ENCODE measurements around the gene LRRC18.

The LRRC18 gene

DNA sequence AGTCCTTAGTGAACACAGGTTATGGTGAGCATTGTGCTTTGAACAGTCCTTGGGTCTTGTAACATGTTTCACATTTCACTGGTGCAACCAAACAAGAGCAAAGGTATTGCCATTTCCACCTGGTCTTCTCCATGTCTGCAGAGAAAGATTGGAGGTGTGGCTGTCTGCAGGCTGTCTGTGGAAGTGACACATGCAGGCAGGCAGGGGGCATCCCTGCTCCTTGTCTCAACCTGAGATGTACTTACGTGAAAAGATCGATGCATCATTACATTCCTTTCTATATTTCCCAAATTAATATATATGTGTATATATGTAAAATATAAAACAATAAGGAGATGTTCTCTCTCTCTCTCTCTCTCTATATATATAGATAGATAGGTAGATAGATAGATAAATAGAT, 54.3 kb downstream of the LRRC18 start:
- DNase-seq (ENCODE audit: extremely low spot score, insufficient read length, low read depth) (no peak), FAIRE-seq (no peak)

GRCh38 chr10:48884179-48885045, 55.2 kb downstream of the LRRC18 start:
- FAIRE-seq, result no peak
- DNase-seq (ENCODE audit: extremely low spot score, insufficient read length, low read depth), result no peak

DNA sequence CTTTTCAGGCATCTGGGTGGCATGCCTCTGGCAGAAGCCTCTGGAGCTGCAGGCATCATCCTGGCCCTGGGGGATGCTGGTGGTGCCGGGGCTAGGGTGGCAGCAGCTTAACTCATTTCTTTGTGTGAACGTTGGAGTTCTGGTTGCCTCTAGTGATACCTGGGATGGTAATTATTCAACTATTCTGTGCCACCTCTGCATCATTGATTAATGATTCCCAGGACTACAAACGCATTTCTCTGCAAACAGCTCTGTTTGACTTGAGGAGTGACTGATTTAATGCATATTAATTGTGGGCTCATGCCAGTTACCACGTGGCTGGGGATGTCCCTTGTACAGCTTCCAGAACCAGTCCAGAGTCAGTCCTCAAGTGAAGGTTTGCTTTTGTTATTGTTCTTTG, 55.9 kb downstream of the LRRC18 start:
- FAIRE-seq, result no peak

DNA sequence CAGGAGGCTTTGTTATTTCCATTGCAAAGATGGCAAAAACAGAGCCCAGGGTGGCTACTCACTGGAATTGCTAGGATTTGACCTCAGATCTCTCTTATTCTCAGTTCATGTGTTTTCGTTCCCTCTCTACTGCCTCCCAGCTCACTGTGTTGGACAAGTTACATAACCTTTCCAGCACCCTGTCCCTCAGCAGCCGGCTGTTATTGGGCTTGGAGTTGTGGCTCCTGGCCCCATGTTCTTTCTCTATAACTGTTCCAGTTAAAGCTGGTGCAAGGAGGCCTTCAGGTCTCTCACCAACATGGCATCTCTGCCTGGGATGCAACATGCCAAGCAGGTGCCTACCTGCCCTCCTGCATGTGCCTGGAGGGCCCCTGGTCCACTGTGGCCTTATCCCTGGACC, 56.8 kb downstream of the LRRC18 start:
- DNase-seq (ENCODE audit: extremely low spot score, insufficient read length, low read depth) (no peak), FAIRE-seq (no peak)

More for the DNA sequence above, 55.9 kb downstream of the LRRC18 start:
- DNase-seq (ENCODE audit: extremely low spot score, insufficient read length, low read depth), result no peak

- FAIRE-seq, result no peak
- no peak for DNase-seq (ENCODE audit: extremely low spot score, insufficient read length, low read depth)
These were observed 57.7 kb downstream of the LRRC18 start for GRCh38 chr10:48881937-48882336.

DNA sequence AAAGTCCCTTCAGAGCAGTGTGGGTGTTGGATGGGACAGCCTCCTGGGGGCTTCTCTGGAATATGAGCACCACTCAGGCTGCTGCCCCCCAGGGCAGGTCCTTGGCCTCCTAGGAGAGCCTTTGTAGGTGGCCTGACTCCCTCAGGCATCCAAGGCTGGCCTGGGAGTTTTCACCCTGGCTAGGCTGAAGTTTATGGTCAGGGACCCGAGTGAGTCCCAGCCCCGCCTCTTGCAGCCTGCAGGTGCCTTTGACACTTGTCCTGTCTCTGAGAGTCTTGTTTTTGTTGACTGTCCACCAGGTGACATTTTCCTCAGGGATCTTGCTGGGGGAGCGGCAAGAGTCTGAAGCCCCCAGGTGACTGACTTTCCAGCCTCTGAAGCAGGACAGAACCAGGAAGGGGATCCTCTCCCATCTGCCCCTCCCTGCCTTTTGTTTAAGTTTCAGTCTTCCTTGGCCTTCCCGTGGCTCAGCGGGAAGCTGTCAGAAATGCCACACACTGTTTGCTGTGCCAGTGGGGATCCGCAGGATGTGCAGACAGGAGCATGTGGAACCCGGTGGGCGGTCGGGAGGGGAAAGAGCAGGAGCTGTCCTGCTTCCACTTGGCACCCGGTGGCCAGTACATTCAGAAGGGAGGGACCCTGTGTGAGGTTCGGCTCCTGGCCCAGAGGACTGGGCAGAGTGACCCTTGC, 59.5 kb downstream of the LRRC18 start:
- DNase-seq (ENCODE audit: extremely low spot score, insufficient read length, low read depth), result no peak
- no peak for FAIRE-seq

DNA sequence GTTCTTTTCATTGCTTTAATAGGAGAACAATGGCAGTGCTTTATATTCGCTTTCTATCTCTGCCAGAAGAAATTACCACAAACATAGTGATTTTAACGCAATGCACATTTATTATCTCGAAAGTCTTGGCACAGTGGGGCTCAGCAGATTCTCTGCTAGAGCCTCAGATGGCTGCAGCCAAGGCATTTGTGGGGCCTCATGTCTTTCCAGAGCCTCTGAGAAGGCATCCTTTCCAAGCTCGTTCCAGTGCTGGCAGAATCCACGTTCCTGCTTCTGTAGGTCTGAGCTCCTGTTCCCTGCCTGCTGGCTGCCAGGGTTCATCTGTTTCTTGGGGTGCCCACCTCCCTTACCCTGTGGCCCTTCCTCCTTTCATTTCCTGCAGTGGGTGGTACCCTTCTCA, 60.2 kb downstream of the LRRC18 start:
- DNase-seq (ENCODE audit: extremely low spot score, insufficient read length, low read depth) (no peak), FAIRE-seq (no peak)

GRCh38 chr10:48878091-48878490, 61.5 kb downstream of the LRRC18 start:
- FAIRE-seq (no peak), DNase-seq (ENCODE audit: extremely low spot score, insufficient read length, low read depth) (no peak)

- FAIRE-seq, result no peak
- no peak for DNase-seq (ENCODE audit: extremely low spot score, insufficient read length, low read depth)
These were observed 67.4 kb downstream of the LRRC18 start for GRCh38 chr10:48872234-48872633.

Data from GM18507 (cell line).